Esophagus muscularis mucosa (tissue), 4 donors: ENCODE results near the gene CAPN11.

Source experiments
- EP300 ChIP-seq: sonication (generic); formaldehyde crosslinking; IDR thresholded peaks from one replicate; pipeline ENCODE4 v1.6.1; 2017; ENCODE audit warnings: antibody characterized with exemption
- POLR2A ChIP-seq: fragments of 450-650 bp; IDR thresholded peaks from one replicate; pipeline ENCODE4 v1.6.1; 2017; ENCODE audit warnings: antibody characterized with exemption, moderate library complexity, mild to moderate bottlenecking, low read depth
- POLR2AphosphoS5 ChIP-seq, 2 donors: sonication (generic); formaldehyde crosslinking; IDR thresholded peaks; one replicate each; pipeline ENCODE4 v1.6.1; 2017; ENCODE audit warnings: antibody characterized with exemption in 2 of 2
- TF ChIP-seq, protein P1 (sequence below), 3 experiments: fragments of 200-600 bp in 2 of 3; fragments of 450-650 bp in 1 of 3; sonication (generic) in 2 of 3; IDR thresholded peaks; one replicate each; pipeline ENCODE4 v1.5.1; 2017 to 2019; ENCODE audit warnings: antibody characterized with exemption in 3 of 3, mild to moderate bottlenecking in 2 of 3, moderate library complexity in 1 of 3

DNA sequence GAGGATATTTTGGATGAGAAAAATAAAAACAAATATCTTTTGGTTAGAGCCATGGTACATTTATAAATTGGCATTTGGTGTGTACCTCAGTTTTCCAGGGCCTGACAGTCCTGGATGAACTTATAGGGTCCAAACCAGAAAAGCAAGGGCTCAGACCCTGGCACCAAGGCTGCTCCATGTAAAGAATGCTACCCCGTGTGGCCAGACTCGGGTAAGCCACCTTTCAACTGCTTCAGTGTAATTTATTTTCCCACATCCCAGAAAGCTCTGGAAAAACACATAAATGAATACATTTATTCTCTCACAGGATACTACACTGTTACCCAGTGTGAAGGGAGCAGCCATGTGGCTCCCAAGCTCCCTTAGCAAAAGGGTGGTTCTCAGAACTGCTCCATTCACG, 45.2 kb upstream of the CAPN11 start:
- TF ChIP-seq POLR2AphosphoS5 (IDR thresholded peaks at IDR 0.05) (no peak), POLR2A (no peak), EP300 (no peak)
- TF ChIP-seq, protein P1, sequence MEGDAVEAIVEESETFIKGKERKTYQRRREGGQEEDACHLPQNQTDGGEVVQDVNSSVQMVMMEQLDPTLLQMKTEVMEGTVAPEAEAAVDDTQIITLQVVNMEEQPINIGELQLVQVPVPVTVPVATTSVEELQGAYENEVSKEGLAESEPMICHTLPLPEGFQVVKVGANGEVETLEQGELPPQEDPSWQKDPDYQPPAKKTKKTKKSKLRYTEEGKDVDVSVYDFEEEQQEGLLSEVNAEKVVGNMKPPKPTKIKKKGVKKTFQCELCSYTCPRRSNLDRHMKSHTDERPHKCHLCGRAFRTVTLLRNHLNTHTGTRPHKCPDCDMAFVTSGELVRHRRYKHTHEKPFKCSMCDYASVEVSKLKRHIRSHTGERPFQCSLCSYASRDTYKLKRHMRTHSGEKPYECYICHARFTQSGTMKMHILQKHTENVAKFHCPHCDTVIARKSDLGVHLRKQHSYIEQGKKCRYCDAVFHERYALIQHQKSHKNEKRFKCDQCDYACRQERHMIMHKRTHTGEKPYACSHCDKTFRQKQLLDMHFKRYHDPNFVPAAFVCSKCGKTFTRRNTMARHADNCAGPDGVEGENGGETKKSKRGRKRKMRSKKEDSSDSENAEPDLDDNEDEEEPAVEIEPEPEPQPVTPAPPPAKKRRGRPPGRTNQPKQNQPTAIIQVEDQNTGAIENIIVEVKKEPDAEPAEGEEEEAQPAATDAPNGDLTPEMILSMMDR (IDR thresholded peaks at IDR 0.05), result no peak
